RWPE2 (cell line): Measurements from ENCODE around the gene ADORA1.

Experiments used
- ATAC-seq: fragments of 200-7000 bp; cut with Tn5 transposase; 3 replicates; pipeline ENCODE4 v1.9.1; 2021; ENCODE audit warnings: low read depth
- DNase-seq: peaks from one replicate; pipeline ENCODE4 v3.0.0-alpha.2; 2020; ENCODE audit warnings: low spot score
- H3K27ac ChIP-seq: fragments of 450-650 bp; 2 replicates; pipeline ENCODE4 v1.5.1; 2017; ENCODE audit warnings: mild to moderate bottlenecking; ENCODE audit not compliant: poor library complexity, severe bottlenecking
- H3K27me3 ChIP-seq: fragments of 250-450 bp; sonication (Bioruptor Pico); 2 replicates; pipeline ENCODE4 v1.5.1; 2021; ENCODE audit warnings: mild to moderate bottlenecking, moderate library complexity; ENCODE audit not compliant: insufficient read depth, poor library complexity, severe bottlenecking
- H3K36me3 ChIP-seq: fragments of 250-450 bp; sonication (Bioruptor Pico); 2 replicates; pipeline ENCODE4 v1.5.1; 2020; ENCODE audit warnings: low read depth, mild to moderate bottlenecking, moderate library complexity
- H3K4me1 ChIP-seq: fragments of 250-450 bp; sonication (Bioruptor Pico); 2 replicates; pipeline ENCODE4 v1.5.1; 2021; ENCODE audit warnings: mild to moderate bottlenecking, moderate library complexity; ENCODE audit not compliant: insufficient read depth, poor library complexity, severe bottlenecking
- H3K4me3 ChIP-seq: fragments of 250-450 bp; sonication (Bioruptor Pico); 2 replicates; pipeline ENCODE4 v1.5.1; 2021; ENCODE audit warnings: mild to moderate bottlenecking, moderate library complexity; ENCODE audit not compliant: severe bottlenecking
- H3K9me3 ChIP-seq: fragments of 250-450 bp; sonication (Bioruptor Pico); 2 replicates; pipeline ENCODE4 v1.5.1; 2021; ENCODE audit warnings: mild to moderate bottlenecking, moderate library complexity; ENCODE audit not compliant: severe bottlenecking
- CTCF ChIP-seq: fragments of 450-650 bp; IDR thresholded peaks from one replicate; pipeline ENCODE4 v1.5.1; 2017; ENCODE audit warnings: mild to moderate bottlenecking, moderate library complexity; ENCODE audit not compliant: poor library complexity, severe bottlenecking

ADORA1 gene

DNA sequence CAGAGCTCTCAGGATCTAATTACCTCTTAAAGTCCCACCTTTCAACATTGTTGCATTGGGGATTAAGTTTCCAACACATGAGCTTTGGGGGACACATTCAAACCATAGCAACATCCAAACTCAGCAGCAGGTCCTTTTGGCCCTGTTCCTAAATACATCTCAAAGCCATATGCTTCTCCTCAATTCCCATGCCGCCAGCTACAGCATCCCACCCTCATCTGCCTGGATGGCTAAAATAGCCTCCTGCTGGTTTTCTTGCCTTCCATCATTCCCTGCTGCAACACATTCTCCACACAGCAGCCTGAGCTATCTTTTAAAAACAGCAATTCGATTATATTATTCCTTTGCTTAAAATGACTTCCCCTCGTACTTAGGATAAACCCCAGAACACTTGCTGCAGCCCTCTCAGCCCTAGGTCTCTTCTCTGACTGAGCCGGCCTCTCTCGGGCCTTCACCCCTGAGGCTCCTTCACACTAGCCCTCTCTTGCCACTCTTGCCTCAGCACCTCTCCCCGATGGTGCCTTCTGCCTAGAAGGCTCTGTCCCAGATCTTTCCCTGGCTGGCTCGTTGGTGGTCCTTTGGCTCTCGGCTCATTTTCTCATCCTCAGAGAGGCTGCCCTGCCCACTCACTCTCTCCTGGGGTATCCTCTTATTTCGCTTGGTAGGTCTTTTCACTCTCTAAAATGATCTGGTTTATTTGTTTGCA is 31.6 kb downstream of the ADORA1 start:
- Histone ChIP-seq H3K9me3 (no peaks in the 10 kb centered on the region), H3K4me1 (peaks cover 22% of the 10 kb centered on the region), H3K27me3 (no peaks in the 10 kb centered on the region), H3K27ac (no peak overlapping the region), H3K36me3 (no peaks in the 10 kb centered on the region), H3K4me3 (no peak overlapping the region)
- no peak for ATAC-seq
- no peak for TF ChIP-seq CTCF
- DNase-seq: no peak

DNA sequence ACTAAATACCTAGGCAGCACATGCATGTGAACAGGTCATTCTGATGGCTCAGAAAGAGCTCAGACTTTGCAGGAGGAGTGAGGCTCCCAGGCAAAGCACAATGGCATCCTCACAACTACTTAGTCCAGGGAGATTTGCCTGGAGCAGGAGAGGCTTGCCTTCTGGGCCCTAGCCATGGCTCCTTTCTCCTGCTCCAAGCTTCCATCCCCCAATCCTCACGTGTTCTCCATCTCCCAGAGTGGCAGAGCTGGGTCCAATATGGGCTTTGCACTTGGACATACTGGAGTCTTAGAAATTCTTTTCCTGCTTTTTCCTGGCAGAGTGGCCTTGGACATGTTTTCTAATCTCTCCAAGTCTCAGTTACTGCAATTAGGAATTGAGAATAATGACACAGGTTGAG is 32.3 kb downstream of the ADORA1 start:
- H3K4me3 ChIP-seq: no peak overlapping the region
- peaks cover 14% of the 10 kb centered on the region for H3K4me1 ChIP-seq
- no peak for DNase-seq
- no peaks in the 10 kb centered on the region for H3K27me3 ChIP-seq
- no peak overlapping the region for H3K27ac ChIP-seq
- H3K36me3 ChIP-seq: no peaks in the 10 kb centered on the region
- no peak for TF ChIP-seq CTCF
- H3K9me3 ChIP-seq: no peaks in the 10 kb centered on the region
- no peak for ATAC-seq

DNA sequence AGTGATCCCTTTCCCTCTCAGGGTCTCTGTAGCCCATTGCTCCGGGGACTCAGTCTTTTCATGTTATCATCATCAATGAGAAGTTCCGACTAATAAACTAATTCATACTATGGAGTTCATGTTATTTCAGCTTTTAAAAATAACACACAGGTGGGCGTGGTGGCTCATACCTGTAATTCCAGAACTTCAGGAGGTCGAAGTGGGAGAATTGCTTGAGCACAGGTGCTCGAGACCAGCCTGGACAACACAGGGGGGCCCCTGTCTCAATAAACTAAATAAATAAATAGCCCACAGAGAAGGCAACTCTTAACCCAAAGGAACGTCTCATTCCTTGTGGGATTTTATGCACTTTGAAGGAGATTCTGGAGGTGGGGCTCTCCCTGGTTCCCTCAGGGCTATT is 33.6 kb downstream of the ADORA1 start:
- H3K9me3 ChIP-seq: no peaks in the 10 kb centered on the region
- TF ChIP-seq CTCF: no peak
- DNase-seq (no peak), ATAC-seq (no peak)
- H3K4me1 ChIP-seq: peaks cover 4% of the 10 kb centered on the region
- no peaks in the 10 kb centered on the region for H3K27me3 ChIP-seq
- H3K27ac ChIP-seq: no peak overlapping the region
- H3K36me3 ChIP-seq: no peaks in the 10 kb centered on the region
- H3K4me3 ChIP-seq: no peak overlapping the region

- no peaks in the 10 kb centered on the region for H3K27me3 ChIP-seq
- ATAC-seq: no peak
- no peak for TF ChIP-seq CTCF
- H3K9me3 ChIP-seq: no peaks in the 10 kb centered on the region
- H3K4me1 ChIP-seq: no peaks in the 10 kb centered on the region
- H3K36me3 ChIP-seq: no peaks in the 10 kb centered on the region
- H3K4me3 ChIP-seq: no peak overlapping the region
- no peak overlapping the region for H3K27ac ChIP-seq
- no peak for DNase-seq
These were observed 34.2 kb downstream of the ADORA1 start for GRCh38 chr1:203161703-203162102.

GRCh38 chr1:203162403-203162802 is 34.9 kb downstream of the ADORA1 start:
- Histone ChIP-seq H3K4me3 (no peak overlapping the region), H3K9me3 (no peaks in the 10 kb centered on the region), H3K4me1 (no peaks in the 10 kb centered on the region), H3K27me3 (no peaks in the 10 kb centered on the region), H3K27ac (no peak overlapping the region), H3K36me3 (no peaks in the 10 kb centered on the region)
- ATAC-seq (no peak), DNase-seq (no peak)
- TF ChIP-seq CTCF: no peak
